Measurements from ENCODE around the gene RPS6KA1.

The RPS6KA1 gene

DNA sequence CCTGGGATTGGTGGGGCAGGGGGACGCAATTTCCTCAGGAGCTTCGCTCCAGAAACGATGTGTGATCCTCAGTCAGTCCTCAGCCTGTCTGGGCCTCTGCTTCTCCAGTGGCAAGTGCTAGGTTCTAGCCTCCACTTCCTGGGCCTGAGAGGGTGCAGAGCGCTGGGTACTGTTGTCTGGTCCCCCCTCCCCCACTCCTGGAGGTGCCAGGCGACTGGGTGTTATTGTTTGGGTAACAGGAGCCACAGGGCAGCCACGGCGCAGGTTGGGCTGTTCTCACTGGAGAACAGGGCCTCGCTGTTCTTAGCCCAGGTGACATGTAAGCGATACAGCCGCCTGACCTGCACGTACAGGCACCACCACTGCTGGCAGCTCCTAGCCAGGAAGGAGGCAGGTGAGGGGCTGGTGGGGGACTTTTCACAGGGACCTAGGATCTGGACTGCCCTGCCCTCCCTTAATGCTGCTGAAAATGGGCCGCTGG, 2.1 kb downstream of the RPS6KA1 start:
- no peak overlapping the region for H3K4me3 ChIP-seq (ENCODE audit: low read depth, low read length)

DNA sequence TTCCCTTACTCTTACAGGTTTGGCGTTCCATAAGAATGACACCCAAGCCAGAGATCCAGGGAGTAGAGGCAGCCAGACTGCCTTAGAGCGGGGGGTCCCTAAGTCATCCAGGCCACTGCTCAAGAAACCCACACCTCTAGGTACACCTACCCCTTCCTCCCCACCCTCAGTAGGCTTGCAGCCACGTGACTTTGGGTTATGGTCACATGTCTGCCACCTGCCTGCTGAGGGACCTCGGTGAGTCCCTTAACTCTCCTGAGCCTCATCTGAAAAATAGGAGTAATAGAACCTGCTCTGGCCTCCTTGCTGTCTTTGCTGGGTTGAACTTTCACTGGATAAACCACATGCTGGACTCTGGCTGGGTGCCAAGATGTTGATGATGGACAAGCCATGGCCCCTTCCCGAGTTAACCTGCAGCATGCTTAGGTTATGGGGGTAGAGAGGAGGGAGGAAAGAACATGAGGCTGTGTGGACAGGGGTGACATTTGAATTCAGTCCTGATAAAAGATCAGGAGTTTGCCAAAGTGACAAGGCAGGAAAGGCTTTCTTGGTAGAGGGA, 4.5 kb downstream of the RPS6KA1 start:
- no peak overlapping the region for H3K4me3 ChIP-seq (ENCODE audit: low read depth, low read length)

DNA sequence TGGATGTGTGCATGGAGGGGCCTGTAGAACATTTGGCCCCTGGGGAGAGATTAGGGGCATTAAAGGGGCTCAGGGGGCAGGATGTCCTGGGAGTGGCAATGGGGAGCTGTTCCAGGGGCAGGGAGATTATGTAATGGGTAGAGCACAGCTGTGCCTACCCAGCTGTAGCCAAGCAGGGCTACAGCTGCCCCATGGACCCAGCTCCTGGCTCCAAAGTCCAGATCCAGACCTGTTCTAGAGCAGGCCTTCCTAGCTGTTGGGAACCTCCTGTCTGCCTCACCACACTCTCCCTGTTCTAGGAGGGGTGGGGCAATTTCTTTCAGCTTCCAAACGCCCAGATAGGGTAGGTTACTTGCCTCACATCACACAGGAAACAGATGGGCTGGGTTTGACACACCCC, 5.6 kb downstream of the RPS6KA1 start:
- no peak overlapping the region for H3K4me3 ChIP-seq (ENCODE audit: low read depth, low read length)

- no peak overlapping the region for H3K4me3 ChIP-seq (ENCODE audit: low read depth, low read length)
These were observed 6.5 kb downstream of the RPS6KA1 start for GRCh38 chr1:26536081-26536480.

- no peak overlapping the region for H3K4me3 ChIP-seq (ENCODE audit: low read depth, low read length)
These were observed 7.0 kb downstream of the RPS6KA1 start for GRCh38 chr1:26536521-26536920.

DNA sequence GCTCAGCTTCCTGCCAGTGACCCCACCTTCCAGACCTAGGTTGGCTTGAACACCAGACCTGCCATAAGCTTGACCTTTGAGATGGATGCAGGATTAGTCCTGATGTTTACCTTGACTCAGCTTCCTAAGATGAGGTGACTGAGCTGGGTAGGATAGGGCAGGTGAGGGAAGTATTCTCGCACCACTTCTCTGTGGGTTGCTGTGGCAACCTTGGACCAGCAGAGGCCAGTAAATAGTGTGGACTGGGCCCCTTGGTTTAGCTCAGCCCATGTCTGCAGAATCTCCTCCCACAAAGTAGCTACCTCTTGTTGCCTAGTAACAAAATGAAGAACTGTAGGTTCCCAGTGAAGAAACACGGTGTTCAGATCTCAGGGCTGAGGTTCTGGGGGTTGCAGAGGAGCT, 8.4 kb downstream of the RPS6KA1 start:
- H3K4me3 ChIP-seq (ENCODE audit: low read depth, low read length) = no peak overlapping the region

- H3K4me3 ChIP-seq (ENCODE audit: low read depth, low read length) = no peak overlapping the region
These were observed 9.2 kb downstream of the RPS6KA1 start for GRCh38 chr1:26538480-26539412.

- no peak overlapping the region for H3K4me3 ChIP-seq (ENCODE audit: low read depth, low read length)
These were observed 10.2 kb downstream of the RPS6KA1 start for GRCh38 chr1:26539722-26540121.

GRCh38 chr1:26540351-26540750, 10.8 kb downstream of the RPS6KA1 start:
- no peak overlapping the region for H3K4me3 ChIP-seq (ENCODE audit: low read depth, low read length)

- H3K4me3 ChIP-seq (ENCODE audit: low read depth, low read length) = no peak overlapping the region
These were observed 11.9 kb downstream of the RPS6KA1 start for GRCh38 chr1:26541431-26541815.

DNA sequence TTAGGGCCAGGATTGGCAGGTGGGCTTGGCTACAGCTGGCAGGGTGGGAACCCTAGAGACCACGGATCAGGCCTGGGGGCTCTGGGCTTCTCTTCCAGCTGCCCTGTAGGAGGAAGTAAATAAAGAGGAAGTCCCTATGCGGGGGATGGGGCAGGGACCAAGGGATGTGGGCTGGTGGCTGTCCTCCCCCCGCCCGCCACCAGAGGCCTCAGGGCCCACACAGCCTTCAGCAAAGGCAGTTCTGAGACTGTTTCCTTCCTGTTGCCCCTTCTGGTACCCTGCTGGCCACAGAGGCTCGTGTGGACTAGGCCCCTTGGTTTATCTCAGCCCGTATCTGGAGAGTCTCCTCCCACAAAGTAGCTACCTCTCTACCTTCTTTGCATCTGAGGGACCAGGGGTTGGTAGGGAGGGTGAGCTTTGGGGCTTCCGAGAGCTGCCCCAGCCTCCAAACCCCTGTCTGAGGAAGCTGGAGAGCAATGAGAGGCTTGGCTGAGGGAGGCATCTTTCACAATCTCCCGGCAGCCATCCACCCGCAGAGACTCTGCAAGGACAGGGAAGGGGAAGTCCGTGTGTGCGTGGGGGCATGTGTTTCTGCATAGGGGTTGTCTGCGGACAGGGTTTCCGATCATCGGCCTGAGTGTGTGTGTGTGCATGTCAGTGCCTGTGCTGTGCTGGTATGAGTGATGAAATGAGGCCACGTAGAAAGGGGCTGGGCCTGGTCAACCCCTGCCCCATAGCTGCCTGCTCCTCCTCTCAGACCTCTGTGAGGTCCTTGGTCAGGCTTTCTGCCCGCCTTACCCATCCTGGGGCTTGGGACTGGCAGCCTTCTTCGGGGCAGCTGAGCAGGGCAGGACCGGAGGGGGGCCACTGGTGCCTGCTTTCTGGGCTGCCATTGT, 12.5 kb downstream of the RPS6KA1 start:
- H3K4me3 ChIP-seq (ENCODE audit: low read depth, low read length) = no peak overlapping the region

DNA sequence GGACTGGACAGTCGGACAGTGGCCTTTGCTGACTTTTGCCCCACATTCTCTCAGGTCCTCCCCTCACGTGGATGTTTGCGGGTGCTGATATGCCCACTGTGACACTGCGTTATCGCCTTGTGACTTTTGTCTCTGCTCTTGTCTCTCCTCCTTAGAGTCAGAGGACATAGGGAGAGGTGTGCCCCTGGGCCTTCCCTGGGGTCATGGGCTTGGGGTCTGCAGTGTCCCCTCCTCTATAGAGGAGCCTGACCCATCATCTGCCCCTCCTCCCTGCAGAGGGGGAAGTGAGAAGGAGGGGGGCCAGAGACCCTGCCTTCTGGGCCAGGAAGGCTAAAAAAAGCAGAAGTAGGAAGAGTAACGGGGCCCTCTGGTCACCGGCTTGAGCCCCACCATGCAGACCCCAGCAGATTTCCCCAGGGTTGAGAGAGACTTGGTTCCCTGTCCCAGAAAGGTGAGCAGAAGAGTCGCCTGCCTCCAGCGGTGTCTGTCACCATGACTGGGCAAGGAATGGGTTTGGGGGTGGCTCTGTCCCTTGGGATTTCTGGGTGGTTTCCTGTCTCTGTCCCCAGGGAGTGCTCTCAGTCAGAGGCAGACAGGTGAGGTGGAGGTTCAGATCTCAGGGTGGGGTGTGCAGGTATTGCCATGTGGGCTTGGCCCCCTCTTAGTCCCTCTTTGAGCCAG, 13.3 kb downstream of the RPS6KA1 start:
- no peak overlapping the region for H3K4me3 ChIP-seq (ENCODE audit: low read depth, low read length)

DNA sequence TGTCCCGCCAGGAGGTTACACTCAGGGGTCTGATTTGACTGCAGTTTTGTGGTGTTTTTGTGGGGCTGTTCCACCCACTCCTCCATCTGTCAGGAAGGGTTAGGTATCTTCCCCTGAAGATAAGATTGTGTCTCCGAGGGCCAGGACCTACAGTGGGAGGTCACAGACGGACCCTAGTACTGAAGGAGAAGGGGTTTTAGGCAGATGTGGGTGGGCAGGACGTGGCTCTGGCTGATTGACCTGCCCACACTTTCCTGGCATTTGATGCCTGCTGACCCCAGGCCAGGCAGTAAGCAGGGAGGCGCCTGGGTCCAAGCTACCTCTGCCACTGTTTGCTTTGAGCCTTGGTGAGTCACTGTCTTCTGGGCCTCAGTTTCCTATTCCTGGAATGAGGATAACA, 13.9 kb downstream of the RPS6KA1 start:
- H3K4me3 ChIP-seq (ENCODE audit: low read depth, low read length) = no peak overlapping the region

DNA sequence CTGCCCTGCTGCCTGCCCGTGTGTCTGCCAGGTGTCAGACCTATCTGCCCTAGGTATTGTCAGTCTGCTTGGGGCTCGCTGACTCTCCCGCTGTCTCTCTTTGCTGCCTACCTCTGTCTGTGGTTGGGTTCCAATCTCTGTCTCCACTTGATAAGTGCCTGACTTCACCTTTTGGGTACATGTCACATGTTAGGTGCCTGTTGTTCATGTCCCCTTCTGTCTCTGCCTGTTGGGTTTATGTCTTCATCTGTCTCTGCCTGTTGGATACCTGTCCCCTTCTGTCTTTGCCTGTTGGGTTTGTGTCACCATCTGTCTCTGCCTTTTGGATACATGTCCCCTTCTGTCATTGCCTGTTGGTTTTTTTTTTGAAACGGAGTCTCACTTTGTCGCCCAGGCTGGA, 14.6 kb downstream of the RPS6KA1 start:
- no peak overlapping the region for H3K4me3 ChIP-seq (ENCODE audit: low read depth, low read length)

DNA sequence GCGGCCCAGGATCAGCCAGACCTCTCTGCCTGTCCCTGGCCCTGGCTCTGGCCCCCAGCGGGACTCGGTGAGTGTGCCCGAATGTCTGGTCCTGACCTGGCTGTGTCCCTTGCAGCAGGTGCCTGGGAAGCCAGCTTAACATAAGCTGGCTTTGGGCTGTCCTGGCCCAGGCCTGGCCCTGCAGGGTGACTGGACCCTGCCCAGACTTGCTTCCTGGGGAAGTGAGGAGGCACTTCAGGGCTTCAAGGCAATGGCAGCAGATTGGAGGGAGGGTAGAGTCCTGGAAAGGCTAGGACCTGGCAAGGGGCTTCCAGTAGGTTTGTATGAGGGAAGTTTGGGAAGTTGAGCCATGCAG, 16.4 kb downstream of the RPS6KA1 start:
- no peak overlapping the region for H3K4me3 ChIP-seq (ENCODE audit: low read depth, low read length)

DNA sequence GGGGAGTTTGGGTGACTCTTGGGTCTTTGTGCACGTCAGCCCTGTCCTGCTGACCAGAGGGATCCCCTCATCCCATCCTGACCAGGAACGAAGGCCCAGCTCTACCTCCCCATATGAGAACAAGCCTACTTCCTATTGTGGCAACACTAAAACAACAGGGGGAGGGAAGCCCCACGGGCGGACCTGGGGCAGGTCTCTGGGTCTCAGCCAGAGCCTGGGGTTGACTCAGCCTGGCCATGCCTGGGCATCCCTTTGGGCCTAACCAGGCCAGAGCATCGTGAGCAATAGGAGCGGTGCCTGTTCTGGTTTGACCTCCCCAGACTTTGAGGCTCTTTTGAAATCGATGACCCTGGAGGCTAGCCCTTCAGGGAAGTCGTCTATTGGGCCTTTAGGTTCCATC, 16.8 kb downstream of the RPS6KA1 start:
- no peak overlapping the region for H3K4me3 ChIP-seq (ENCODE audit: low read depth, low read length)

GRCh38 chr1:26546819-26547218, 17.3 kb downstream of the RPS6KA1 start:
- no peak overlapping the region for H3K4me3 ChIP-seq (ENCODE audit: low read depth, low read length)

- H3K4me3 ChIP-seq (ENCODE audit: low read depth, low read length) = no peak overlapping the region
These were observed 19.3 kb downstream of the RPS6KA1 start for GRCh38 chr1:26548841-26549240.

- H3K4me3 ChIP-seq (ENCODE audit: low read depth, low read length) = no peak overlapping the region
These were observed 21.4 kb downstream of the RPS6KA1 start for GRCh38 chr1:26550946-26551345.

GRCh38 chr1:26552720-26553119, 23.2 kb downstream of the RPS6KA1 start:
- H3K4me3 ChIP-seq (ENCODE audit: low read depth, low read length) = no peak overlapping the region

Measured in iPS-11a (cell line).